ENCODE results near the gene TMPO. TPM values are rescaled to one million over a fixed set of nuclear protein-coding genes. Genes with fewer than 3 reads are reported as not detected.
A peak's percentile ranks its signal among the peaks of the same experiment; 100 is the strongest.
"Not testable (repeated sequence)": the region's sequence is repeated elsewhere in the genome, so short reads cannot be mapped to it uniquely, and the experiment has no call there.

The TMPO gene
- total RNA-seq, 1 experiment from 2014 or later, result 212 TPM

DNA sequence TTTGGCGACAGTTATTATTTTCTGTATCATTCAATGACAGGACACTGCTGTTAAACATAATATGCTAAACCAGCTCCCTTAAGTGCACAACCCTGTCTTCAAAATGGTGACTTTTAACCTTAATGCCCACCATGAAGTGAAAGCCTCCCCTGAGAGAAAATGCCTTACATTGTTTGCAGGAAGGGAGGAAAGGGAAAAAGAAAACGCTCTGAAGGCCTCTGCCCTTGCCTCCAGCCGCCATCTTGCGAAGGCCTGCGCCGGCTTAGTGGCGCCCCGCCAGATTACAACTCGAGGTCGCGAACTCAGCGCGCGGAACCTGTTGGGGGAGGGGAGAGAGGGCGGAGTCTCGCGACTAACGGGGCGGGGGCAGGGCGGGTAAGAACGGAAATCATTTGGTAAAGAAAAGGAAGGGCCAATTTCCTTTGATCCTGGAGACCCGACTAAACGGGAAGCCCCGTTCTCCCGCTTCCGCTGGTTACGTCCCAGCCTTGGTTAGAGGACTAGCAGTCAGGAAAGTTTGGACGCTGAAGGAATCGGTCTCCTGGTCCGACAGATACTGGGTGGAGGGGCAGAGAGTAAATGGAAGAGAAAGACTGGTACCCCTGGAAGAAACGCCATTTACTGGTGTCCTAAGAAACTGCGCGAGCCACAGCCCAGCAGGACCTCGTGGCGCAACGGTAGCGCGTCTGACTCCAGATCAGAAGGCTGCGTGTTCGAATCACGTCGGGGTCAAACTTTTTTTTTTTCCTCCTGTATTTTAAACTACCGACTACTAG, 11.6 kb upstream of the TMPO start:
- Histone ChIP-seq H3K36me3 (ENCODE audit: control insufficient read depth, insufficient read depth, low read length) (no peaks in the 10 kb centered on the region), H3K27me3 (replicated peaks; ENCODE audit: control insufficient read depth, insufficient read depth, low read length) (no peaks in the 10 kb centered on the region), H3K4me3 (ENCODE audit: low read depth, low read length) (peak overlapping the region; percentile 71), H3K9me3 (no peaks in the 10 kb centered on the region), H3K4me1 (peaks cover 23% of the 10 kb centered on the region)
- intact Hi-C loops (cut with micrococcal nuclease; ENCODE audit: unreplicated experiment), result loop anchor here (1.0 kb wide), 2 partner anchors 12 to 13 kb away; no protein-coding TSS in a partner anchor
- ChIA-PET POLR2A (no interaction called here), CTCF (no interaction called here)
- H3K9me3 Mint-ChIP-seq (ENCODE audit: unreplicated experiment), result peaks cover 8% of the 10 kb centered on the region
- peaks cover 10% of the 10 kb centered on the region for H3K27me3 Mint-ChIP-seq (ENCODE audit: insufficient read depth, unreplicated experiment)
- peaks cover 31% of the 10 kb centered on the region for H3K4me1 Mint-ChIP-seq (ENCODE audit: low read depth, unreplicated experiment)
- DNase-seq, result peak; percentile 93 to 94
- BruUV-seq (replicated peaks), result no TSS peak
- peak overlapping the region; percentile 81 for H3K4me3 Mint-ChIP-seq (ENCODE audit: unreplicated experiment)
- H3K27ac Mint-ChIP-seq (ENCODE audit: unreplicated experiment), result peak overlapping the region; percentile 99
- H3K36me3 Mint-ChIP-seq (ENCODE audit: insufficient read depth, unreplicated experiment), result peaks cover 45% of the 10 kb centered on the region
- TF ChIP-seq, protein P1, sequence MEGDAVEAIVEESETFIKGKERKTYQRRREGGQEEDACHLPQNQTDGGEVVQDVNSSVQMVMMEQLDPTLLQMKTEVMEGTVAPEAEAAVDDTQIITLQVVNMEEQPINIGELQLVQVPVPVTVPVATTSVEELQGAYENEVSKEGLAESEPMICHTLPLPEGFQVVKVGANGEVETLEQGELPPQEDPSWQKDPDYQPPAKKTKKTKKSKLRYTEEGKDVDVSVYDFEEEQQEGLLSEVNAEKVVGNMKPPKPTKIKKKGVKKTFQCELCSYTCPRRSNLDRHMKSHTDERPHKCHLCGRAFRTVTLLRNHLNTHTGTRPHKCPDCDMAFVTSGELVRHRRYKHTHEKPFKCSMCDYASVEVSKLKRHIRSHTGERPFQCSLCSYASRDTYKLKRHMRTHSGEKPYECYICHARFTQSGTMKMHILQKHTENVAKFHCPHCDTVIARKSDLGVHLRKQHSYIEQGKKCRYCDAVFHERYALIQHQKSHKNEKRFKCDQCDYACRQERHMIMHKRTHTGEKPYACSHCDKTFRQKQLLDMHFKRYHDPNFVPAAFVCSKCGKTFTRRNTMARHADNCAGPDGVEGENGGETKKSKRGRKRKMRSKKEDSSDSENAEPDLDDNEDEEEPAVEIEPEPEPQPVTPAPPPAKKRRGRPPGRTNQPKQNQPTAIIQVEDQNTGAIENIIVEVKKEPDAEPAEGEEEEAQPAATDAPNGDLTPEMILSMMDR (IDR thresholded peaks at IDR 0.05; ENCODE audit: insufficient read depth in 1 of 2, low read depth in 1 of 2, low read length in 1 of 2, severe bottlenecking in 1 of 2, unreplicated experiment in 1 of 2), result no peak

DNA sequence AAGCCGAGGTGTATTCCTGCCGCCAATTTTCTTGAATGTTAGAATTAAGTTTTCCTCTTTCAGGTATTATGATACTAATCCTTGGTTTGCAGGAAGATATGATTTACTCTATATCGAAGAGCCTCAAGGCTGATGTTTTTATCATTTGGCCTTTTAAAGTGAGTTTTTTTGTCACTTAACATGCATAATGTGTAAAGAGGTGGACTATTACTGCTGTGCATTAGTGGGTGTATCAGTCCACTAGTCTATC, 11.1 kb upstream of the TMPO start:
- no peaks in the 10 kb centered on the region for H3K36me3 ChIP-seq (ENCODE audit: control insufficient read depth, insufficient read depth, low read length)
- no peaks in the 10 kb centered on the region for H3K27me3 ChIP-seq (replicated peaks; ENCODE audit: control insufficient read depth, insufficient read depth, low read length)
- H3K27me3 Mint-ChIP-seq (ENCODE audit: insufficient read depth, unreplicated experiment), result peaks cover 10% of the 10 kb centered on the region
- H3K9me3 ChIP-seq, result no peaks in the 10 kb centered on the region
- ChIA-PET POLR2A (no interaction called here), CTCF (no interaction called here)
- peak overlapping the region; percentile 99 for H3K27ac Mint-ChIP-seq (ENCODE audit: unreplicated experiment)
- H3K4me3 ChIP-seq (ENCODE audit: low read depth, low read length), result peak overlapping the region; percentile 71
- H3K36me3 Mint-ChIP-seq (ENCODE audit: insufficient read depth, unreplicated experiment), result peaks cover 50% of the 10 kb centered on the region
- BruUV-seq (replicated peaks), result TSS peak; percentile 69
- H3K4me1 Mint-ChIP-seq (ENCODE audit: low read depth, unreplicated experiment), result peaks cover 31% of the 10 kb centered on the region
- DNase-seq, result no peak
- intact Hi-C loops (cut with micrococcal nuclease; ENCODE audit: unreplicated experiment), result no loop called here
- TF ChIP-seq, protein P1 (IDR thresholded peaks at IDR 0.05; ENCODE audit: insufficient read depth in 1 of 2, low read depth in 1 of 2, low read length in 1 of 2, severe bottlenecking in 1 of 2, unreplicated experiment in 1 of 2), result no peak
- H3K9me3 Mint-ChIP-seq (ENCODE audit: unreplicated experiment), result peaks cover 8% of the 10 kb centered on the region
- peak overlapping the region; percentile 81 for H3K4me3 Mint-ChIP-seq (ENCODE audit: unreplicated experiment)
- H3K4me1 ChIP-seq, result peaks cover 25% of the 10 kb centered on the region

DNA sequence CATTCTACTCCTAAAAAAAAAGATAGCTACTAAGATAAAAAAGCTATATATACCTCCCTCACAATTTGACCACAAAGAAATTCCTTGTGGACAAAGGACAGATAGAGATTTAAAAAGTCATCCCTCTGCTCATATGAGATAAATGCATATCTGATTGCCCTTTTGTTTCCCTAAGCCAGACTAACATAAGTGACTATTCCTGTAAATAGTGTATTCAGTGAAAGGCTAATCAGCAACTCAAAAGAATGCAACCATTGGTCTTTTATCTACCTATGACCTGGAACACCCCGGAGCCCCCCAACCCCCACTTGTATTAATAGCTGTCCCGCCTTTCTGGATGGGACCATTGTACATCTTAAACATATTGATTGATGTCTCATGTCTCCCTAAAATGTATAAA, 6.3 kb upstream of the TMPO start:
- TF ChIP-seq, protein P1 (IDR thresholded peaks at IDR 0.05; ENCODE audit: insufficient read depth in 1 of 2, low read depth in 1 of 2, low read length in 1 of 2, severe bottlenecking in 1 of 2, unreplicated experiment in 1 of 2), result no peak
- H3K4me1 Mint-ChIP-seq (ENCODE audit: low read depth, unreplicated experiment), result peaks cover 18% of the 10 kb centered on the region
- DNase-seq, result peak; percentile 63
- H3K36me3 Mint-ChIP-seq (ENCODE audit: insufficient read depth, unreplicated experiment), result peaks cover 26% of the 10 kb centered on the region
- no peaks in the 10 kb centered on the region for H3K36me3 ChIP-seq (ENCODE audit: control insufficient read depth, insufficient read depth, low read length)
- H3K27me3 Mint-ChIP-seq (ENCODE audit: insufficient read depth, unreplicated experiment), result peaks cover 1% of the 10 kb centered on the region
- H3K4me3 ChIP-seq (ENCODE audit: low read depth, low read length), result no peak overlapping the region
- no peaks in the 10 kb centered on the region for H3K9me3 ChIP-seq
- intact Hi-C loops (cut with micrococcal nuclease; ENCODE audit: unreplicated experiment), result no loop called here
- no TSS peak for BruUV-seq (replicated peaks)
- H3K4me1 ChIP-seq, result peaks cover 26% of the 10 kb centered on the region
- H3K9me3 Mint-ChIP-seq (ENCODE audit: unreplicated experiment), result no peaks in the 10 kb centered on the region
- ChIA-PET CTCF (interaction anchor here (1.3 to 2.0 kb wide), 2 partner anchors 8 to 17 kb away, joined by 4 read pairs; no protein-coding TSS in a partner anchor), POLR2A (interaction anchor here (0.6 kb wide), 1 partner anchor 93 kb away, joined by 3 read pairs; no protein-coding TSS in a partner anchor)
- H3K4me3 Mint-ChIP-seq (ENCODE audit: unreplicated experiment), result peak overlapping the region; percentile 57
- H3K27me3 ChIP-seq (replicated peaks; ENCODE audit: control insufficient read depth, insufficient read depth, low read length), result no peaks in the 10 kb centered on the region
- peak overlapping the region; percentile 74 for H3K27ac Mint-ChIP-seq (ENCODE audit: unreplicated experiment)

DNA sequence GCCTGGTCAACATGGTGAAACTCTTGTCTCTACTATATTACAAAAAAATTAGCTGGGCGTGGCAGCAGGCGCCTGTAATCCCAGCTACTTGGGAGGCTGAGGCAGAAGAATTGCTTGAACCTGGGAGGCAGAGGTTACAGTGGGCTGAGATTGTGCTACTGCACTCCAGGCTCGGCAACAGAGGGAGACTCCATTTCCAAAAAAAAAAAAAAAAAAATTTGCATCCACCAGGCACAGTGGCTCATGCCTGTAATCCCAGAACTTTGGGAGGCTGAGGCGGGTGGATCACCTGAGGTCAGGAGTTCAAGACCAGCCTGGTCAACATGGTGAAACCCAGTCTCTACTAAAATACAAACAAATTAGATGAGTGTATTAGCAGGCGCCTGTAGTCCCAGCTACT, 3.6 kb upstream of the TMPO start:
- peaks cover 15% of the 10 kb centered on the region for H3K4me1 Mint-ChIP-seq (ENCODE audit: low read depth, unreplicated experiment)
- DNase-seq; CTCF ChIA-PET; POLR2A ChIA-PET; H3K9me3 Mint-ChIP-seq (ENCODE audit: unreplicated experiment); H3K36me3 ChIP-seq (ENCODE audit: control insufficient read depth, insufficient read depth, low read length); intact Hi-C loops (cut with micrococcal nuclease; ENCODE audit: unreplicated experiment); H3K27me3 Mint-ChIP-seq (ENCODE audit: insufficient read depth, unreplicated experiment); H3K27me3 ChIP-seq (replicated peaks; ENCODE audit: control insufficient read depth, insufficient read depth, low read length); H3K4me3 ChIP-seq (ENCODE audit: low read depth, low read length); H3K4me3 Mint-ChIP-seq (ENCODE audit: unreplicated experiment); H3K9me3 ChIP-seq; BruUV-seq (replicated peaks): not testable (repeated sequence)
- peak overlapping the region; percentile 35 for H3K27ac Mint-ChIP-seq (ENCODE audit: unreplicated experiment)
- peaks cover 27% of the 10 kb centered on the region for H3K4me1 ChIP-seq
- peaks cover 41% of the 10 kb centered on the region for H3K36me3 Mint-ChIP-seq (ENCODE audit: insufficient read depth, unreplicated experiment)
